HepG2 (cell line): ENCODE results near the gene HNRNPA1. TPM values are rescaled to one million over a fixed set of nuclear protein-coding genes. Genes with fewer than 3 reads are reported as not detected.

ENCODE experiments used
- POLR2G ChIP-seq: fragments of 200-400 bp; formaldehyde crosslinking; IDR thresholded peaks from 2 replicates; pipeline ENCODE4 v1.6.1; 2018; ENCODE audit warnings: mild to moderate bottlenecking, low read depth, low read length, moderate library complexity
- SALL1 ChIP-seq: sonication (generic); formaldehyde crosslinking; IDR thresholded peaks from 2 replicates; pipeline ENCODE4 v1.8.0; 2022; ENCODE audit warnings: mild to moderate bottlenecking, missing genetic modification reagents
- WIZ ChIP-seq: sonication (generic); formaldehyde crosslinking; IDR thresholded peaks from 2 replicates; pipeline ENCODE4 v1.5.1; 2020; ENCODE audit warnings: mild to moderate bottlenecking, missing genetic modification reagents
- XRCC5 ChIP-seq: fragments of 200-400 bp; formaldehyde crosslinking; optimal IDR thresholded peaks from 2 replicates; pipeline ENCODE3; 2017; ENCODE audit warnings: mild to moderate bottlenecking, low read length
- ZFP1 ChIP-seq: IDR thresholded peaks from 2 replicates; pipeline ENCODE4 v1.6.1; 2016
- ZMYM4 ChIP-seq: sonication (generic); formaldehyde crosslinking; IDR thresholded peaks from 2 replicates; pipeline ENCODE4 v1.8.1; 2023; ENCODE audit warnings: mild to moderate bottlenecking, missing genetic modification reagents
- ZNF124 ChIP-seq: sonication (generic); formaldehyde crosslinking; IDR thresholded peaks from 2 replicates; pipeline ENCODE4 v1.4.0; 2020; ENCODE audit warnings: missing genetic modification reagents
- ZNF333 ChIP-seq: sonication (generic); formaldehyde crosslinking; IDR thresholded peaks from 2 replicates; pipeline ENCODE4 v1.4.0; 2020; ENCODE audit warnings: mild to moderate bottlenecking, missing genetic modification reagents, borderline replicate concordance
- ZNF567 ChIP-seq: sonication (generic); formaldehyde crosslinking; IDR thresholded peaks from 2 replicates; pipeline ENCODE4 v1.8.1; 2023; ENCODE audit warnings: mild to moderate bottlenecking, missing genetic modification reagents, borderline replicate concordance
- polyA plus RNA-seq, 8 experiments: library from polyadenylated mRNA; depleted of rRNA in 3 of 8; stranded (reverse) in 7 of 8; unstranded in 1 of 8; fragments of >200 nt; fragmentation: Illumina TruSeq in 4 of 8; extraction: Trizol in 4 of 8; gene quantifications; 2 replicates each; pipeline versions ENCODE4 v1.2.1 to v1.2.3, GENCODE V29; 2011 to 2016; ENCODE audit warnings: low read depth in 4 of 8, missing spikeins in 1 of 8, mixed read lengths in 1 of 8; ENCODE audit not compliant: insufficient read depth in 1 of 8
- total RNA-seq, 5 experiments: library from RNA; depleted of rRNA; stranded (reverse); fragments of >200 nt; fragmentation: Illumina TruSeq; extraction: Trizol; gene quantifications; 2 replicates each; pipeline ENCODE4 v1.2.3, GENCODE V29; 2016; ENCODE audit warnings: low read depth in 1 of 5
- TF ChIP-seq, protein P1 (sequence below): sonication (generic); formaldehyde crosslinking; IDR thresholded peaks from 2 replicates; pipeline ENCODE4 v1.4.0; 2020; ENCODE audit warnings: missing genetic modification reagents
- TF ChIP-seq, protein P2 (sequence below): sonication (generic); formaldehyde crosslinking; IDR thresholded peaks from 2 replicates; pipeline ENCODE4 v1.4.0; 2020; ENCODE audit warnings: low read depth, missing genetic modification reagents
- TF ChIP-seq, protein P3 (sequence below): fragments of 450-650 bp; IDR thresholded peaks from 2 replicates; pipeline ENCODE4 v1.6.1; 2016
- TF ChIP-seq, protein P4 (sequence below): sonication (generic); formaldehyde crosslinking; IDR thresholded peaks from 2 replicates; pipeline ENCODE4 v1.4.0; 2020; ENCODE audit warnings: mild to moderate bottlenecking, missing genetic modification reagents
- TF ChIP-seq, protein P5 (sequence below): sonication (generic); formaldehyde crosslinking; IDR thresholded peaks from 2 replicates; pipeline ENCODE4 v1.4.0; 2020; ENCODE audit warnings: mild to moderate bottlenecking, missing genetic modification reagents
- TF ChIP-seq, protein P6 (sequence below): sonication (generic); formaldehyde crosslinking; IDR thresholded peaks from 2 replicates; pipeline ENCODE4 v1.5.0; 2020; ENCODE audit warnings: missing genetic modification reagents, mild to moderate bottlenecking, borderline replicate concordance

HNRNPA1 gene
- total and polyA plus RNA-seq, 2 of the 13 experiments (the other 11 are each of a cell fraction or from before 2014, with no cell fraction given), result 535 to 1,820 TPM

DNA sequence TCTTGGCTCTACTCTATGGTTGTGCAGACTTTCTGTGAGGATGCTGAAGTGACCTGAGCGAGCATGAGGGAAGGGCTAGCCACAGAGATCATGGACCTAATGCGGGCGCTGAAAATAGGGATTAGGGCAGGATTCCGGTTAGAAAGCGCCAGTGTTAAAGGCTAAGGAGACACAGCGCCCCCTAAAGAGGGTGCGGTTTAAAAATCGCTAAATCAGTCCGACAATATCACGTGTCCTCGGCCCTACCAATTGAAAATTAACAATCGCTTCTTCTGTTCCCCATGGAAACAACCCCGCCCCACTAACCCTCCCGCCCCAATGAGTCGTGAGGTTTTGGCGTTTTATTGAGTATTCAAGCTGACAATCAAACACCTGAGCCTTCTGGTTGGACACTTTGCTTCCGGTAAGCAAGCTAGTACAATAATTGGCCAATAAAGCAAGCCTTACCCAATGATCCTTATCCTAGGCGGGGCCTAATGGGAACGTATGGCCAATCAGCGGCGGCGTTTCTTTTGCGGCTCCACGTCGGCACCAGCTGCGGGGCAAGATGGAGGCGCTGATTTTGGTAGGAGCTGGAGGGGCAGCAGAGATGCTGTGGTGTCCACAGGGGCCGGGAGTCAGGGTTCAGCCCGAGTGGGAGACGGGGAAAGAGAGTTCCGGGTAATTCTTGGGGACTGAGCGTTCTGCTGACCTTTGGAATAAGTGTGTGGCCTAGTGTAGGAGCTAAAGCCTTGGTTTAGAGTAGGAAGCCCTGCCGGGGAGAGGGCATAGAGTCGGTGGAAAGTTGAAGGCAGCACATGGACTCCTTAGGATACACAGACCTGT is 44.3 kb downstream of the HNRNPA1 start, which contains the start of gene COPZ1 (continued):
- TF ChIP-seq, protein P1, sequence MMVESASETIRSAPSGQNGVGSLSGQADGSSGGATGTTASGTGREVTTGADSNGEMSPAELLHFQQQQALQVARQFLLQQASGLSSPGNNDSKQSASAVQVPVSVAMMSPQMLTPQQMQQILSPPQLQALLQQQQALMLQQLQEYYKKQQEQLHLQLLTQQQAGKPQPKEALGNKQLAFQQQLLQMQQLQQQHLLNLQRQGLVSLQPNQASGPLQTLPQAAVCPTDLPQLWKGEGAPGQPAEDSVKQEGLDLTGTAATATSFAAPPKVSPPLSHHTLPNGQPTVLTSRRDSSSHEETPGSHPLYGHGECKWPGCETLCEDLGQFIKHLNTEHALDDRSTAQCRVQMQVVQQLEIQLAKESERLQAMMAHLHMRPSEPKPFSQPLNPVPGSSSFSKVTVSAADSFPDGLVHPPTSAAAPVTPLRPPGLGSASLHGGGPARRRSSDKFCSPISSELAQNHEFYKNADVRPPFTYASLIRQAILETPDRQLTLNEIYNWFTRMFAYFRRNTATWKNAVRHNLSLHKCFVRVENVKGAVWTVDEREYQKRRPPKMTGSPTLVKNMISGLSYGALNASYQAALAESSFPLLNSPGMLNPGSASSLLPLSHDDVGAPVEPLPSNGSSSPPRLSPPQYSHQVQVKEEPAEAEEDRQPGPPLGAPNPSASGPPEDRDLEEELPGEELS (CRISPR knock-in tag), result no peak
- TF ChIP-seq POLR2G (peak; percentile 96), XRCC5 (peak; percentile 60), ZMYM4 (peak; percentile 44), ZNF567 (CRISPR knock-in tag) (no peak), WIZ (CRISPR knock-in tag) (no peak), SALL1 (CRISPR knock-in tag) (peak; percentile 52; the same call in 1 of the 2 replicates), ZNF333 (CRISPR knock-in tag) (no peak), ZFP1 (CRISPR knock-in tag) (no peak), ZNF124 (no peak)
- TF ChIP-seq, protein P2, sequence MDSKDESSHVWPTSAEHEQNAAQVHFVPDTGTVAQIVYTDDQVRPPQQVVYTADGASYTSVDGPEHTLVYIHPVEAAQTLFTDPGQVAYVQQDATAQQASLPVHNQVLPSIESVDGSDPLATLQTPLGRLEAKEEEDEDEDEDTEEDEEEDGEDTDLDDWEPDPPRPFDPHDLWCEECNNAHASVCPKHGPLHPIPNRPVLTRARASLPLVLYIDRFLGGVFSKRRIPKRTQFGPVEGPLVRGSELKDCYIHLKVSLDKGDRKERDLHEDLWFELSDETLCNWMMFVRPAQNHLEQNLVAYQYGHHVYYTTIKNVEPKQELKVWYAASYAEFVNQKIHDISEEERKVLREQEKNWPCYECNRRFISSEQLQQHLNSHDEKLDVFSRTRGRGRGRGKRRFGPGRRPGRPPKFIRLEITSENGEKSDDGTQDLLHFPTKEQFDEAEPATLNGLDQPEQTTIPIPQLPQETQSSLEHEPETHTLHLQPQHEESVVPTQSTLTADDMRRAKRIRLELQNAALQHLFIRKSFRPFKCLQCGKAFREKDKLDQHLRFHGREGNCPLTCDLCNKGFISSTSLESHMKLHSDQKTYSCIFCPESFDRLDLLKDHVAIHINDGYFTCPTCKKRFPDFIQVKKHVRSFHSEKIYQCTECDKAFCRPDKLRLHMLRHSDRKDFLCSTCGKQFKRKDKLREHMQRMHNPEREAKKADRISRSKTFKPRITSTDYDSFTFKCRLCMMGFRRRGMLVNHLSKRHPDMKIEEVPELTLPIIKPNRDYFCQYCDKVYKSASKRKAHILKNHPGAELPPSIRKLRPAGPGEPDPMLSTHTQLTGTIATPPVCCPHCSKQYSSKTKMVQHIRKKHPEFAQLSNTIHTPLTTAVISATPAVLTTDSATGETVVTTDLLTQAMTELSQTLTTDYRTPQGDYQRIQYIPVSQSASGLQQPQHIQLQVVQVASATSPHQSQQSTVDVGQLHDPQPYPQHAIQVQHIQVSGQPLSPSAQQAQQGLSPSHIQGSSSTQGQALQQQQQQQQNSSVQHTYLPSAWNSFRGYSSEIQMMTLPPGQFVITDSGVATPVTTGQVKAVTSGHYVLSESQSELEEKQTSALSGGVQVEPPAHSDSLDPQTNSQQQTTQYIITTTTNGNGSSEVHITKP (CRISPR knock-in tag), result no peak
- TF ChIP-seq, protein P3, sequence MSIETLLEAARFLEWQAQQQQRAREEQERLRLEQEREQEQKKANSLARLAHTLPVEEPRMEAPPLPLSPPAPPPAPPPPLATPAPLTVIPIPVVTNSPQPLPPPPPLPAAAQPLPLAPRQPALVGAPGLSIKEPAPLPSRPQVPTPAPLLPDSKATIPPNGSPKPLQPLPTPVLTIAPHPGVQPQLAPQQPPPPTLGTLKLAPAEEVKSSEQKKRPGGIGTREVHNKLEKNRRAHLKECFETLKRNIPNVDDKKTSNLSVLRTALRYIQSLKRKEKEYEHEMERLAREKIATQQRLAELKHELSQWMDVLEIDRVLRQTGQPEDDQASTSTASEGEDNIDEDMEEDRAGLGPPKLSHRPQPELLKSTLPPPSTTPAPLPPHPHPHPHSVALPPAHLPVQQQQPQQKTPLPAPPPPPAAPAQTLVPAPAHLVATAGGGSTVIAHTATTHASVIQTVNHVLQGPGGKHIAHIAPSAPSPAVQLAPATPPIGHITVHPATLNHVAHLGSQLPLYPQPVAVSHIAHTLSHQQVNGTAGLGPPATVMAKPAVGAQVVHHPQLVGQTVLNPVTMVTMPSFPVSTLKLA, result 0 out of 2 replicates have a peak, but pooled peaks have one; percentile 26
- TF ChIP-seq, protein P4, sequence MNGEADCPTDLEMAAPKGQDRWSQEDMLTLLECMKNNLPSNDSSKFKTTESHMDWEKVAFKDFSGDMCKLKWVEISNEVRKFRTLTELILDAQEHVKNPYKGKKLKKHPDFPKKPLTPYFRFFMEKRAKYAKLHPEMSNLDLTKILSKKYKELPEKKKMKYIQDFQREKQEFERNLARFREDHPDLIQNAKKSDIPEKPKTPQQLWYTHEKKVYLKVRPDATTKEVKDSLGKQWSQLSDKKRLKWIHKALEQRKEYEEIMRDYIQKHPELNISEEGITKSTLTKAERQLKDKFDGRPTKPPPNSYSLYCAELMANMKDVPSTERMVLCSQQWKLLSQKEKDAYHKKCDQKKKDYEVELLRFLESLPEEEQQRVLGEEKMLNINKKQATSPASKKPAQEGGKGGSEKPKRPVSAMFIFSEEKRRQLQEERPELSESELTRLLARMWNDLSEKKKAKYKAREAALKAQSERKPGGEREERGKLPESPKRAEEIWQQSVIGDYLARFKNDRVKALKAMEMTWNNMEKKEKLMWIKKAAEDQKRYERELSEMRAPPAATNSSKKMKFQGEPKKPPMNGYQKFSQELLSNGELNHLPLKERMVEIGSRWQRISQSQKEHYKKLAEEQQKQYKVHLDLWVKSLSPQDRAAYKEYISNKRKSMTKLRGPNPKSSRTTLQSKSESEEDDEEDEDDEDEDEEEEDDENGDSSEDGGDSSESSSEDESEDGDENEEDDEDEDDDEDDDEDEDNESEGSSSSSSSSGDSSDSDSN (CRISPR knock-in tag), result peak; percentile 94
- TF ChIP-seq, protein P5, sequence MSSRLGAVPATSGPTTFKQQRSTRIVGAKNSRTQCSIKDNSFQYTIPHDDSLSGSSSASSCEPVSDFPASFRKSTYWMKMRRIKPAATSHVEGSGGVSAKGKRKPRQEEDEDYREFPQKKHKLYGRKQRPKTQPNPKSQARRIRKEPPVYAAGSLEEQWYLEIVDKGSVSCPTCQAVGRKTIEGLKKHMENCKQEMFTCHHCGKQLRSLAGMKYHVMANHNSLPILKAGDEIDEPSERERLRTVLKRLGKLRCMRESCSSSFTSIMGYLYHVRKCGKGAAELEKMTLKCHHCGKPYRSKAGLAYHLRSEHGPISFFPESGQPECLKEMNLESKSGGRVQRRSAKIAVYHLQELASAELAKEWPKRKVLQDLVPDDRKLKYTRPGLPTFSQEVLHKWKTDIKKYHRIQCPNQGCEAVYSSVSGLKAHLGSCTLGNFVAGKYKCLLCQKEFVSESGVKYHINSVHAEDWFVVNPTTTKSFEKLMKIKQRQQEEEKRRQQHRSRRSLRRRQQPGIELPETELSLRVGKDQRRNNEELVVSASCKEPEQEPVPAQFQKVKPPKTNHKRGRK (CRISPR knock-in tag), result no peak
- TF ChIP-seq, protein P6, sequence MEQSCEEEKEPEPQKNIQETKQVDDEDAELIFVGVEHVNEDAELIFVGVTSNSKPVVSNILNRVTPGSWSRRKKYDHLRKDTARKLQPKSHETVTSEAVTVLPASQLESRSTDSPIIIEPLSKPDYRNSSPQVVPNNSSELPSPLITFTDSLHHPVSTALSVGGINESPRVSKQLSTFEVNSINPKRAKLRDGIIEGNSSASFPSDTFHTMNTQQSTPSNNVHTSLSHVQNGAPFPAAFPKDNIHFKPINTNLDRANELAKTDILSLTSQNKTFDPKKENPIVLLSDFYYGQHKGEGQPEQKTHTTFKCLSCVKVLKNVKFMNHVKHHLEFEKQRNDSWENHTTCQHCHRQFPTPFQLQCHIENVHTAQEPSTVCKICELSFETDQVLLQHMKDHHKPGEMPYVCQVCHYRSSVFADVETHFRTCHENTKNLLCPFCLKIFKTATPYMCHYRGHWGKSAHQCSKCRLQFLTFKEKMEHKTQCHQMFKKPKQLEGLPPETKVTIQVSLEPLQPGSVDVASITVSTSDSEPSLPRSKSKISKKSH, result no peak
